ENCODE measurements around the gene RPL14. TPM values are rescaled to one million over a fixed set of nuclear protein-coding genes. Genes with fewer than 3 reads are reported as not detected.

Gene RPL14
- polyA plus RNA-seq, result 1,000 to 10,000 TPM; 1,289 to 1,675 TPM

- WGBS, 2 donors, result 0% methylated on average over 79 of the region's 79 CpGs
- H3K4me3 ChIP-seq (ENCODE audit: low read depth in 1 of 2, low read length in 2 of 2), result peak within 1 kb of the TSS; percentile 85 to 99
- H3K9me3 ChIP-seq (ENCODE audit: control insufficient read depth in 2 of 2, insufficient read depth in 1 of 2, low read depth in 1 of 2, low read length in 1 of 2), result no peaks in the 10 kb centered on the region
- peaks cover 2 to 6% of the 10 kb centered on the region in 2 donors for H3K4me1 ChIP-seq (ENCODE audit: control insufficient read depth in 2 of 2, insufficient read depth in 2 of 2, low read length in 1 of 2)
- H3K36me3 ChIP-seq (ENCODE audit: control insufficient read depth in 2 of 2, insufficient read depth in 2 of 2, low read length in 1 of 2), result peaks cover 10 to 11% of the 10 kb centered on the region in 2 donors
- no peaks in the 10 kb centered on the region for H3K27me3 ChIP-seq (ENCODE audit: control insufficient read depth in 1 of 2, insufficient read depth in 2 of 2, low read length in 2 of 2)
- H3K27ac ChIP-seq (ENCODE audit: low read depth in 2 of 2, low read length in 1 of 2), result peak within 1 kb of the TSS; percentile 88 to 94
Measured at GRCh38 chr3:40456940-40457823, at the start of gene RPL14. Gene RPL14, plus strand, starts transcription at chr3:40457339. Its CDS starts 133 bp downstream, at chr3:40457472.

GRCh38 chr3:40407611-40408010 lies 49.5 kb upstream of the RPL14 start:
- WGBS, 2 donors, result 68 to 82% methylated on average over 3 of the region's 3 CpGs
- no peaks in the 10 kb centered on the region for H3K36me3 ChIP-seq (ENCODE audit: control insufficient read depth in 2 of 2, insufficient read depth in 2 of 2, low read length in 1 of 2)
- no peaks in the 10 kb centered on the region for H3K27me3 ChIP-seq (ENCODE audit: control insufficient read depth in 1 of 2, insufficient read depth in 2 of 2, low read length in 2 of 2)
- H3K27ac ChIP-seq (ENCODE audit: low read depth in 2 of 2, low read length in 1 of 2), result no peak overlapping the region
- no peak overlapping the region for H3K4me3 ChIP-seq (ENCODE audit: low read depth in 1 of 2, low read length in 2 of 2)
- no peaks in the 10 kb centered on the region for H3K9me3 ChIP-seq (ENCODE audit: control insufficient read depth in 2 of 2, insufficient read depth in 1 of 2, low read depth in 1 of 2, low read length in 1 of 2)
- H3K4me1 ChIP-seq (ENCODE audit: control insufficient read depth in 2 of 2, insufficient read depth in 2 of 2, low read length in 1 of 2), result no peaks in the 10 kb centered on the region

- H3K36me3 ChIP-seq (ENCODE audit: control insufficient read depth in 2 of 2, insufficient read depth in 2 of 2, low read length in 1 of 2), result peaks cover 0 to 3% of the 10 kb centered on the region in 2 donors
- H3K4me1 ChIP-seq (ENCODE audit: control insufficient read depth in 2 of 2, insufficient read depth in 2 of 2, low read length in 1 of 2), result no peaks in the 10 kb centered on the region
- WGBS, 2 donors, result 54 to 76% methylated on average over 1 of the region's 1 CpG
- no peaks in the 10 kb centered on the region for H3K9me3 ChIP-seq (ENCODE audit: control insufficient read depth in 2 of 2, insufficient read depth in 1 of 2, low read depth in 1 of 2, low read length in 1 of 2)
- H3K27ac ChIP-seq (ENCODE audit: low read depth in 2 of 2, low read length in 1 of 2), result no peak overlapping the region
- H3K27me3 ChIP-seq (ENCODE audit: control insufficient read depth in 1 of 2, insufficient read depth in 2 of 2, low read length in 2 of 2), result no peaks in the 10 kb centered on the region
- no peak overlapping the region for H3K4me3 ChIP-seq (ENCODE audit: low read depth in 1 of 2, low read length in 2 of 2)
Measured at GRCh38 chr3:40414270-40414669, 42.9 kb upstream of the RPL14 start.

GRCh38 chr3:40417845-40418543 lies 39.1 kb upstream of the RPL14 start:
- Histone ChIP-seq H3K9me3 (ENCODE audit: control insufficient read depth in 2 of 2, insufficient read depth in 1 of 2, low read depth in 1 of 2, low read length in 1 of 2) (no peaks in the 10 kb centered on the region), H3K4me1 (ENCODE audit: control insufficient read depth in 2 of 2, insufficient read depth in 2 of 2, low read length in 1 of 2) (no peaks in the 10 kb centered on the region), H3K27me3 (ENCODE audit: control insufficient read depth in 1 of 2, insufficient read depth in 2 of 2, low read length in 2 of 2) (no peaks in the 10 kb centered on the region), H3K4me3 (ENCODE audit: low read depth in 1 of 2, low read length in 2 of 2) (no peak overlapping the region), H3K36me3 (ENCODE audit: control insufficient read depth in 2 of 2, insufficient read depth in 2 of 2, low read length in 1 of 2) (peaks cover 0 to 3% of the 10 kb centered on the region in 2 donors), H3K27ac (ENCODE audit: low read depth in 2 of 2, low read length in 1 of 2) (no peak overlapping the region)
- WGBS, 2 donors, result 55 to 64% methylated on average over 2 of the region's 2 CpGs

- no peak overlapping the region for H3K27ac ChIP-seq (ENCODE audit: low read depth in 2 of 2, low read length in 1 of 2)
- WGBS, 2 donors, result 79 to 81% methylated on average over 1 of the region's 1 CpG
- no peaks in the 10 kb centered on the region for H3K27me3 ChIP-seq (ENCODE audit: control insufficient read depth in 1 of 2, insufficient read depth in 2 of 2, low read length in 2 of 2)
- H3K4me1 ChIP-seq (ENCODE audit: control insufficient read depth in 2 of 2, insufficient read depth in 2 of 2, low read length in 1 of 2), result no peaks in the 10 kb centered on the region
- H3K36me3 ChIP-seq (ENCODE audit: control insufficient read depth in 2 of 2, insufficient read depth in 2 of 2, low read length in 1 of 2), result no peaks in the 10 kb centered on the region
- no peak overlapping the region for H3K4me3 ChIP-seq (ENCODE audit: low read depth in 1 of 2, low read length in 2 of 2)
- no peaks in the 10 kb centered on the region for H3K9me3 ChIP-seq (ENCODE audit: control insufficient read depth in 2 of 2, insufficient read depth in 1 of 2, low read depth in 1 of 2, low read length in 1 of 2)
Measured at GRCh38 chr3:40422861-40423260, 34.3 kb upstream of the RPL14 start.

- WGBS, 2 donors, result 94% methylated on average over 8 of the region's 8 CpGs
- no peaks in the 10 kb centered on the region for H3K36me3 ChIP-seq (ENCODE audit: control insufficient read depth in 2 of 2, insufficient read depth in 2 of 2, low read length in 1 of 2)
Measured at GRCh38 chr3:40427045-40427669, 30.0 kb upstream of the RPL14 start.

GRCh38 chr3:40432793-40433192 lies 24.3 kb upstream of the RPL14 start:
- H3K36me3 ChIP-seq (ENCODE audit: control insufficient read depth in 2 of 2, insufficient read depth in 2 of 2, low read length in 1 of 2), result no peaks in the 10 kb centered on the region
- no peaks in the 10 kb centered on the region for H3K9me3 ChIP-seq (ENCODE audit: control insufficient read depth in 2 of 2, insufficient read depth in 1 of 2, low read depth in 1 of 2, low read length in 1 of 2)
- H3K4me3 ChIP-seq (ENCODE audit: low read depth in 1 of 2, low read length in 2 of 2), result no peak overlapping the region
- no peak overlapping the region for H3K27ac ChIP-seq (ENCODE audit: low read depth in 2 of 2, low read length in 1 of 2)
- no peaks in the 10 kb centered on the region for H3K27me3 ChIP-seq (ENCODE audit: control insufficient read depth in 1 of 2, insufficient read depth in 2 of 2, low read length in 2 of 2)
- no peaks in the 10 kb centered on the region for H3K4me1 ChIP-seq (ENCODE audit: control insufficient read depth in 2 of 2, insufficient read depth in 2 of 2, low read length in 1 of 2)
- 78 to 79% methylated on average over 2 of the region's 2 CpGs for WGBS, 2 donors

More at GRCh38 chr3:40427045-40427669, 30.0 kb upstream of the RPL14 start:
- Histone ChIP-seq H3K27ac (ENCODE audit: low read depth in 2 of 2, low read length in 1 of 2) (no peak overlapping the region), H3K27me3 (ENCODE audit: control insufficient read depth in 1 of 2, insufficient read depth in 2 of 2, low read length in 2 of 2) (no peaks in the 10 kb centered on the region), H3K9me3 (ENCODE audit: control insufficient read depth in 2 of 2, insufficient read depth in 1 of 2, low read depth in 1 of 2, low read length in 1 of 2) (no peaks in the 10 kb centered on the region), H3K4me3 (ENCODE audit: low read depth in 1 of 2, low read length in 2 of 2) (no peak overlapping the region), H3K4me1 (ENCODE audit: control insufficient read depth in 2 of 2, insufficient read depth in 2 of 2, low read length in 1 of 2) (no peaks in the 10 kb centered on the region)

- H3K27ac ChIP-seq (ENCODE audit: low read depth in 2 of 2, low read length in 1 of 2), result no peak overlapping the region
- H3K4me3 ChIP-seq (ENCODE audit: low read depth in 1 of 2, low read length in 2 of 2), result no peak overlapping the region
- H3K27me3 ChIP-seq (ENCODE audit: control insufficient read depth in 1 of 2, insufficient read depth in 2 of 2, low read length in 2 of 2), result no peaks in the 10 kb centered on the region
- H3K36me3 ChIP-seq (ENCODE audit: control insufficient read depth in 2 of 2, insufficient read depth in 2 of 2, low read length in 1 of 2), result no peaks in the 10 kb centered on the region
- H3K4me1 ChIP-seq (ENCODE audit: control insufficient read depth in 2 of 2, insufficient read depth in 2 of 2, low read length in 1 of 2), result no peaks in the 10 kb centered on the region
- 78 to 79% methylated on average over 5 of the region's 5 CpGs for WGBS, 2 donors
- no peaks in the 10 kb centered on the region for H3K9me3 ChIP-seq (ENCODE audit: control insufficient read depth in 2 of 2, insufficient read depth in 1 of 2, low read depth in 1 of 2, low read length in 1 of 2)
Measured at GRCh38 chr3:40437889-40438288, 19.2 kb upstream of the RPL14 start.

- H3K27ac ChIP-seq (ENCODE audit: low read depth in 2 of 2, low read length in 1 of 2), result no peak overlapping the region
- H3K4me3 ChIP-seq (ENCODE audit: low read depth in 1 of 2, low read length in 2 of 2), result no peak overlapping the region
- no peaks in the 10 kb centered on the region for H3K36me3 ChIP-seq (ENCODE audit: control insufficient read depth in 2 of 2, insufficient read depth in 2 of 2, low read length in 1 of 2)
- H3K9me3 ChIP-seq (ENCODE audit: control insufficient read depth in 2 of 2, insufficient read depth in 1 of 2, low read depth in 1 of 2, low read length in 1 of 2), result no peaks in the 10 kb centered on the region
- WGBS, 2 donors, result 90 to 93% methylated on average over 9 of the region's 9 CpGs
- H3K4me1 ChIP-seq (ENCODE audit: control insufficient read depth in 2 of 2, insufficient read depth in 2 of 2, low read length in 1 of 2), result no peaks in the 10 kb centered on the region
- H3K27me3 ChIP-seq (ENCODE audit: control insufficient read depth in 1 of 2, insufficient read depth in 2 of 2, low read length in 2 of 2), result no peaks in the 10 kb centered on the region
Measured at GRCh38 chr3:40445062-40445461, 12.1 kb upstream of the RPL14 start.

Data from esophagus (tissue), 2 donors.